Measurements from ENCODE around the gene ATP5F1E.
A peak's percentile ranks its signal among the peaks of the same experiment; 100 is the strongest.
"Not testable (repeated sequence)": the region's sequence is repeated elsewhere in the genome, so short reads cannot be mapped to it uniquely, and the experiment has no call there.

The ATP5F1E gene

GRCh38 chr20:59011874-59012157 is 20.3 kb downstream of the ATP5F1E start:
- H3K4me3 Mint-ChIP-seq; H3K27me3 Mint-ChIP-seq; H3K9me3 Mint-ChIP-seq; intact Hi-C loops (cut with micrococcal nuclease): not testable (repeated sequence)
- H3K4me1 Mint-ChIP-seq (ENCODE audit: low read depth) = peaks cover 85% of the 10 kb centered on the region
- H3K36me3 Mint-ChIP-seq (ENCODE audit: low read depth) = peaks cover 30% of the 10 kb centered on the region
- H3K27ac Mint-ChIP-seq = peak overlapping the region; percentile 90

- H3K27me3 Mint-ChIP-seq = peaks cover 6% of the 10 kb centered on the region
- intact Hi-C loops (cut with micrococcal nuclease) = no loop called here
- peaks cover 30% of the 10 kb centered on the region for H3K36me3 Mint-ChIP-seq (ENCODE audit: low read depth)
- H3K4me1 Mint-ChIP-seq (ENCODE audit: low read depth) = peaks cover 80% of the 10 kb centered on the region
- no peaks in the 10 kb centered on the region for H3K9me3 Mint-ChIP-seq
- H3K4me3 Mint-ChIP-seq = peak overlapping the region; percentile 71
- peak overlapping the region; percentile 90 for H3K27ac Mint-ChIP-seq
Measured at GRCh38 chr20:59010995-59011873, 20.9 kb downstream of the ATP5F1E start.

GRCh38 chr20:59010321-59010994 is 21.7 kb downstream of the ATP5F1E start:
- Mint-ChIP-seq H3K4me1 (ENCODE audit: low read depth) (peaks cover 76% of the 10 kb centered on the region), H3K27ac (peak overlapping the region; percentile 90)

GRCh38 chr20:59008715-59009336 is 23.3 kb downstream of the ATP5F1E start:
- peaks cover 77% of the 10 kb centered on the region for H3K4me1 Mint-ChIP-seq (ENCODE audit: low read depth)
- H3K27me3 Mint-ChIP-seq = peaks cover 4% of the 10 kb centered on the region
- H3K4me3 Mint-ChIP-seq = no peak overlapping the region
- H3K27ac Mint-ChIP-seq = peak overlapping the region; percentile 90
- H3K9me3 Mint-ChIP-seq = no peaks in the 10 kb centered on the region
- peaks cover 43% of the 10 kb centered on the region for H3K36me3 Mint-ChIP-seq (ENCODE audit: low read depth)
- intact Hi-C loops (cut with micrococcal nuclease) = no loop called here

More at GRCh38 chr20:59010321-59010994, 21.7 kb downstream of the ATP5F1E start:
- Mint-ChIP-seq H3K36me3 (ENCODE audit: low read depth) (peaks cover 34% of the 10 kb centered on the region), H3K9me3 (no peaks in the 10 kb centered on the region), H3K4me3 (no peak overlapping the region), H3K27me3 (peaks cover 4% of the 10 kb centered on the region)
- intact Hi-C loops (cut with micrococcal nuclease) = no loop called here

- H3K4me3 Mint-ChIP-seq = peak overlapping the region; percentile 98
- H3K36me3 Mint-ChIP-seq (ENCODE audit: low read depth) = peaks cover 43% of the 10 kb centered on the region
- H3K27ac Mint-ChIP-seq = peak overlapping the region; percentile 90
- no peaks in the 10 kb centered on the region for H3K27me3 Mint-ChIP-seq
- intact Hi-C loops (cut with micrococcal nuclease) = no loop called here
- peaks cover 77% of the 10 kb centered on the region for H3K4me1 Mint-ChIP-seq (ENCODE audit: low read depth)
- no peaks in the 10 kb centered on the region for H3K9me3 Mint-ChIP-seq
Measured at GRCh38 chr20:59007665-59008511, 24.2 kb downstream of the ATP5F1E start.

GRCh38 chr20:59006864-59007664 is 25.1 kb downstream of the ATP5F1E start, which contains the start of gene CTSZ:
Gene CTSZ, minus strand, starts transcription at chr20:59007254. Its CDS starts 126 bp downstream, at chr20:59007128.
- Mint-ChIP-seq H3K4me1 (ENCODE audit: low read depth) (peaks cover 80% of the 10 kb centered on the region), H3K27ac (peak within 1 kb of the TSS; percentile 90), H3K4me3 (peak within 1 kb of the TSS; percentile 98), H3K36me3 (ENCODE audit: low read depth) (peaks cover 52% of the 10 kb centered on the region), H3K9me3 (no peaks in the 10 kb centered on the region), H3K27me3 (no peaks in the 10 kb centered on the region)
- intact Hi-C loops (cut with micrococcal nuclease) = no loop called here

GRCh38 chr20:59006167-59006863 is 25.8 kb downstream of the ATP5F1E start:
- H3K36me3 Mint-ChIP-seq (ENCODE audit: low read depth) = peaks cover 59% of the 10 kb centered on the region
- peak overlapping the region; percentile 98 for H3K4me3 Mint-ChIP-seq
- no peaks in the 10 kb centered on the region for H3K27me3 Mint-ChIP-seq
- peaks cover 80% of the 10 kb centered on the region for H3K4me1 Mint-ChIP-seq (ENCODE audit: low read depth)
- intact Hi-C loops (cut with micrococcal nuclease) = no loop called here
- no peaks in the 10 kb centered on the region for H3K9me3 Mint-ChIP-seq
- H3K27ac Mint-ChIP-seq = peak overlapping the region; percentile 90

GRCh38 chr20:59005523-59006166 is 26.5 kb downstream of the ATP5F1E start:
- H3K9me3 Mint-ChIP-seq = no peaks in the 10 kb centered on the region
- intact Hi-C loops (cut with micrococcal nuclease) = loop anchor here (1.0 kb wide), 1 partner anchor 27 kb away; the partner anchor contains the start of gene ATP5F1E
- H3K4me1 Mint-ChIP-seq (ENCODE audit: low read depth) = peaks cover 80% of the 10 kb centered on the region
- H3K27me3 Mint-ChIP-seq = no peaks in the 10 kb centered on the region
- peaks cover 66% of the 10 kb centered on the region for H3K36me3 Mint-ChIP-seq (ENCODE audit: low read depth)
- peak overlapping the region; percentile 98 for H3K4me3 Mint-ChIP-seq
- H3K27ac Mint-ChIP-seq = peak overlapping the region; percentile 90

GRCh38 chr20:59004763-59005522 is 27.2 kb downstream of the ATP5F1E start:
- Mint-ChIP-seq H3K36me3 (ENCODE audit: low read depth) (peaks cover 73% of the 10 kb centered on the region), H3K4me3 (peak overlapping the region; percentile 98), H3K27ac (peak overlapping the region; percentile 90), H3K9me3 (no peaks in the 10 kb centered on the region), H3K27me3 (no peaks in the 10 kb centered on the region), H3K4me1 (ENCODE audit: low read depth) (peaks cover 77% of the 10 kb centered on the region)
- intact Hi-C loops (cut with micrococcal nuclease) = loop anchor here (1.0 kb wide), 1 partner anchor 27 kb away; the partner anchor contains the start of gene ATP5F1E

GRCh38 chr20:59004493-59004762 is 27.7 kb downstream of the ATP5F1E start:
- H3K27me3 Mint-ChIP-seq = no peaks in the 10 kb centered on the region
- H3K4me3 Mint-ChIP-seq = peak overlapping the region; percentile 98
- H3K9me3 Mint-ChIP-seq = no peaks in the 10 kb centered on the region
- intact Hi-C loops (cut with micrococcal nuclease) = no loop called here
- peaks cover 75% of the 10 kb centered on the region for H3K4me1 Mint-ChIP-seq (ENCODE audit: low read depth)
- peaks cover 78% of the 10 kb centered on the region for H3K36me3 Mint-ChIP-seq (ENCODE audit: low read depth)
- peak overlapping the region; percentile 90 for H3K27ac Mint-ChIP-seq

GRCh38 chr20:59003836-59004492 is 28.2 kb downstream of the ATP5F1E start:
- Mint-ChIP-seq H3K36me3 (ENCODE audit: low read depth) (peaks cover 83% of the 10 kb centered on the region), H3K27me3 (no peaks in the 10 kb centered on the region), H3K27ac (peak overlapping the region; percentile 90), H3K4me3 (peak overlapping the region; percentile 98), H3K9me3 (no peaks in the 10 kb centered on the region), H3K4me1 (ENCODE audit: low read depth) (peaks cover 75% of the 10 kb centered on the region)
- intact Hi-C loops (cut with micrococcal nuclease) = no loop called here
